ENCODE data around the gene UTS2B. TPM values are rescaled to one million over a fixed set of nuclear protein-coding genes. Genes with fewer than 3 reads are reported as not detected.
A peak's percentile ranks its signal among the peaks of the same experiment; 100 is the strongest.

The UTS2B gene
- polyA plus RNA-seq, 1 experiment, result 1.2 TPM

GRCh38 chr3:191334346-191334893 lies 4.1 kb upstream of the UTS2B start:
- CTCF ChIA-PET, result no interaction called here
- TF ChIP-seq CTCF (IDR thresholded peaks at IDR 0.05; ENCODE audit: low read depth, low read length), result no peak
- H3K9me3 ChIP-seq (ENCODE audit: control insufficient read depth, insufficient read depth, low read length), result no peaks in the 10 kb centered on the region
- H3K27me3 ChIP-seq (ENCODE audit: control insufficient read depth, insufficient read depth, low read length), result no peaks in the 10 kb centered on the region
- POLR2A ChIA-PET, result no interaction called here
- no peak overlapping the region for H3K27ac ChIP-seq (ENCODE audit: low read depth, low read length)
- H3K4me3 ChIP-seq (ENCODE audit: low read depth, low read length), result no peak overlapping the region
- no peak for DNase-seq (ENCODE audit: low read depth, low spot score)

- Histone ChIP-seq H3K27ac (ENCODE audit: low read depth, low read length) (no peak overlapping the region), H3K4me3 (ENCODE audit: low read depth, low read length) (no peak overlapping the region), H3K9me3 (ENCODE audit: control insufficient read depth, insufficient read depth, low read length) (no peaks in the 10 kb centered on the region), H3K27me3 (ENCODE audit: control insufficient read depth, insufficient read depth, low read length) (no peaks in the 10 kb centered on the region)
- POLR2A ChIA-PET, result no interaction called here
- TF ChIP-seq CTCF (IDR thresholded peaks at IDR 0.05; ENCODE audit: low read depth, low read length), result no peak
- no peak for DNase-seq (ENCODE audit: low read depth, low spot score)
- CTCF ChIA-PET, result no interaction called here
These were observed 3.1 kb upstream of the UTS2B start for GRCh38 chr3:191333298-191333880.

GRCh38 chr3:191331388-191331787 lies 1.1 kb upstream of the UTS2B start:
- Histone ChIP-seq H3K27ac (ENCODE audit: low read depth, low read length) (no peak overlapping the region), H3K27me3 (ENCODE audit: control insufficient read depth, insufficient read depth, low read length) (no peaks in the 10 kb centered on the region), H3K4me3 (ENCODE audit: low read depth, low read length) (peak overlapping the region; percentile 77), H3K9me3 (ENCODE audit: control insufficient read depth, insufficient read depth, low read length) (no peaks in the 10 kb centered on the region)
- no peak for TF ChIP-seq CTCF (IDR thresholded peaks at IDR 0.05; ENCODE audit: low read depth, low read length)
- DNase-seq (ENCODE audit: low read depth, low spot score), result no peak
- ChIA-PET POLR2A (no interaction called here), CTCF (no interaction called here)

- ChIA-PET CTCF (interaction anchor here (0.7 to 1.7 kb wide), 2 partner anchors 11 to 36 kb away, joined by 3 read pairs; no protein-coding TSS in a partner anchor), POLR2A (interaction anchor here (0.7 kb wide), 1 partner anchor 52 kb away, joined by 3 read pairs; no protein-coding TSS in a partner anchor)
- no peak for TF ChIP-seq CTCF (IDR thresholded peaks at IDR 0.05; ENCODE audit: low read depth, low read length)
- no peaks in the 10 kb centered on the region for H3K9me3 ChIP-seq (ENCODE audit: control insufficient read depth, insufficient read depth, low read length)
- H3K4me3 ChIP-seq (ENCODE audit: low read depth, low read length), result peak overlapping the region; percentile 77
- peak overlapping the region; percentile 93 for H3K27ac ChIP-seq (ENCODE audit: low read depth, low read length)
- DNase-seq (ENCODE audit: low read depth, low spot score), result peak; percentile 61
- H3K27me3 ChIP-seq (ENCODE audit: control insufficient read depth, insufficient read depth, low read length), result no peaks in the 10 kb centered on the region
These were observed 263 bp upstream of the UTS2B start for GRCh38 chr3:191330530-191331048.

GRCh38 chr3:191328962-191329653 lies 1.2 kb downstream of the UTS2B start, which contains the start of gene CCDC50:
CCDC50 (plus strand) TSS chr3:191329394; CDS start chr3:191329675, 281 bp downstream.
- DNase-seq (ENCODE audit: low read depth, low spot score), result no peak
- Histone ChIP-seq H3K27ac (ENCODE audit: low read depth, low read length) (peak within 1 kb of the TSS; percentile 93), H3K9me3 (ENCODE audit: control insufficient read depth, insufficient read depth, low read length) (no peaks in the 10 kb centered on the region), H3K27me3 (ENCODE audit: control insufficient read depth, insufficient read depth, low read length) (no peaks in the 10 kb centered on the region), H3K4me3 (ENCODE audit: low read depth, low read length) (peak within 1 kb of the TSS; percentile 77)
- TF ChIP-seq CTCF (IDR thresholded peaks at IDR 0.05; ENCODE audit: low read depth, low read length), result no peak
- ChIA-PET POLR2A (interaction anchor here (0.7 kb wide), 1 partner anchor 54 kb away, joined by 4 read pairs; no protein-coding TSS in a partner anchor), CTCF (interaction anchor here (0.7 to 1.7 kb wide), 4 partner anchors 12 to 203 kb away, joined by 3 to 4 read pairs (median 3); no protein-coding TSS in a partner anchor)
